VCaP (cell line): ENCODE data around the gene PTPRT.
A peak's percentile ranks its signal among the peaks of the same experiment; 100 is the strongest.

Experiments
- H3K27ac ChIP-seq: fragments of 450-650 bp; 2 replicates; pipeline ENCODE4 v1.5.1; 2017
- CTCF ChIP-seq: fragments of 450-650 bp; conservative IDR thresholded peaks from 2 replicates; pipeline ENCODE4 v1.5.1; 2017; ENCODE audit warnings: mild to moderate bottlenecking, moderate library complexity

PTPRT gene

GRCh38 chr20:42959996-42960395, 229.7 kb downstream of the PTPRT start:
- no peak overlapping the region for H3K27ac ChIP-seq
- no peak for TF ChIP-seq CTCF

- H3K27ac ChIP-seq = no peak overlapping the region
- TF ChIP-seq CTCF = no peak
Observed at GRCh38 chr20:42958367-42959069, 231.2 kb downstream of the PTPRT start.

DNA sequence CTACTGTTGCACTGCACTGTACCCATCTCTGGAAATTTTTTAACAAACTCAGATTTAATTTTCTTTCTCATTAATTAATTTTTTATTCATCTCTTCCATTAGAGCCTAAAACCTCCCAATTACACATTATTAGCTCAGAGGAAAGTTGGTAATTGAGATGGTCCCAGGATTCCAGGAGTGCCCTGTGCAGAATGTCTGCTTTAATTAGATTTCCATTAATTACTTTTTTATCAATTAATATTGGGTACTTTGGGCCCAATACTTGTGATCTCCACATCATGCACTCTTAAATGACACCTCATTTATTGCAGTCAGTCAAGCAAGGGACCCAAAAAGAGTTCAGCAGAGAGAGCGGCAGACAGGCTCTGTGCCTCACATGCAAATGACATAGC, 232.0 kb downstream of the PTPRT start:
- no peak for TF ChIP-seq CTCF
- no peak overlapping the region for H3K27ac ChIP-seq

GRCh38 chr20:42957018-42957703, 232.5 kb downstream of the PTPRT start:
- no peak for TF ChIP-seq CTCF
- no peak overlapping the region for H3K27ac ChIP-seq

DNA sequence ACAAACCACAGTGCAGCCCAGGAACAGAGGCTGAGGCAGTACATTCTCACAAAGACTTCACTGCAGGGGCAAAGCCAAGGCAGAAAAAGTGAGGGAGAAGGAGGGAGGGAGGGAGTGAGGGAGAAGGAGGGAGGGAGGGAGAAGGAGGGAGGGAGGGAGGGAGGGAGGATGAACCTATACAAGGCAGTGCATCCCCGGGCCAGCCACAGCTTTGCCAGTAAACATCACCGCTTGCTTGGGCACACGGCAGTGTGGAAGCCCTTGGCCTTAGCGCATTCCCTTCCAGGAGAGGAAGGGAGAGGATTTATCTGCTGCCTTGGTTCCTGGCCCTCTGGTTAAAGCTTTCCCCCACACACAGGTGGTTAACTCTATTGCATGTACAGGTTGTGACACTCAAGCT, 234.0 kb downstream of the PTPRT start:
- H3K27ac ChIP-seq = no peak overlapping the region
- TF ChIP-seq CTCF = no peak

- H3K27ac ChIP-seq = no peak overlapping the region
- no peak for TF ChIP-seq CTCF
Observed at GRCh38 chr20:42954951-42955350, 234.8 kb downstream of the PTPRT start.

DNA sequence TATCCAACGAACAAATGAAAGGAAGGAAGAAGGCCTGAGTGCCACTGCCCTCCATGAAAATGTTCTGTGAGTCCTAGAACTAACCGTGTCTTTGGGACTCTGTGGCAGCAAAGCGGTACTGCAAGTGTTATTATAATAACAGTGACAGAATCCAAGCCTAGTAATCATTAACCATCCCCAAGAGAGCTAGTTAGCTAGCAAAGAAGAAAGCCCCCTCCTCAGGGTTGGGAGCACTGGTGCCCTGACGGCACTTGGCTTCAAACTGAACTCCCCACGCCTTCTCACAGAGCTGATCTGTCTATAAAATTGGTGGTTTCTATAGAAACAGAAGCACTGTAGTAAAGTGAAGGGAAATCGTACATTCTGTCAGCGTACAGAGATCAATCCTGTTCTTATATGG, 239.8 kb downstream of the PTPRT start:
- no peak overlapping the region for H3K27ac ChIP-seq
- TF ChIP-seq CTCF = peak; percentile 67
